HG03521 (cell line): Measurements from ENCODE around the gene PCMTD2.
"Not testable (repeated sequence)": the region's sequence is repeated elsewhere in the genome, so short reads cannot be mapped to it uniquely, and the experiment has no call there.

Experiments used
- ATAC-seq: cut with Tn5 transposase; IDR thresholded peaks from one replicate; pipeline ENCODE4 v1.9.1; 2021; ENCODE audit warnings: mild to moderate bottlenecking, moderate library complexity; ENCODE audit not compliant: unreplicated experiment

PCMTD2 gene

DNA sequence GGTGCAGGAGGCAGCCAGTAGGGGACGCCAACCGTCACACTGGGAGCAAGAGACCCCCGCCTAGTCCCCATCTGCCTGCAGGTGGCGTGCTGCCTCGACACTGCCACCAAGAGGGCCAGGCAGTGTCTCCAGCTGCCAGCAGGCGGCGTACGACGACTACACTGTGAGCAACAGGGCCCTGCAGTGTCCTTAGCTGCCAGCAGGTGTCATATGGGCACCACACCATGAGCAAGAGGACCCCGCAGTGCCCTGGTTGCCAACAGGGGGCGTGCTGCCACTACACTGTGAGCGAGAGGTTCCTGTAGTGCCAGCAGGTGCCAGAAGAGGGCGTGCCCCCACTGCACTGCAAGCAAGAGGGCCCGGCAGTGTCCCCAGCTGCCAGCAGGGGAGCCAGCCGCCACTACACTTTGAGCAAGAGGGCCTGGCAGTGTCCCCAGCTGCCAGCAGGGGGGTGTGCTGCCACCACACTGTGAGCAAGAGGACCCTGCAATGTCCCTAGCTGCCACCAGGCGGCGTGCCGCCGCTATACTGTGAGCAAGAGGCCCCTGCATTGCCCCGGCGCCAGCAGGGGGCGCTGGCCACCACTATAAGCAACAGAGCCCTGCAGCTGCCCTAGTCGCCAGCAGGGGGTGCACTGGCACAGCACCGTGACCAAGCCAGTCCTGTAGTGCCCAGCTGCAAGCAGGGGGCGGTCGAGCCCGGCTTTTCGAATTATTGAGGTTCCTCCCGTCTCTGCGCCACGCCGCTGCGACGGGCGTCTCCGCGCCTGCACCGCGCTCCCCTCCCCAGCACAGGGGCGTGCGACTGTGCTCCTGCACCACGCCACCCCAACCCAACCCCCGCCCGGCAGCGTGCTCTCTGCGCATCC is 30.3 kb downstream of the PCMTD2 start:
- peak; percentile 85 for ATAC-seq

DNA sequence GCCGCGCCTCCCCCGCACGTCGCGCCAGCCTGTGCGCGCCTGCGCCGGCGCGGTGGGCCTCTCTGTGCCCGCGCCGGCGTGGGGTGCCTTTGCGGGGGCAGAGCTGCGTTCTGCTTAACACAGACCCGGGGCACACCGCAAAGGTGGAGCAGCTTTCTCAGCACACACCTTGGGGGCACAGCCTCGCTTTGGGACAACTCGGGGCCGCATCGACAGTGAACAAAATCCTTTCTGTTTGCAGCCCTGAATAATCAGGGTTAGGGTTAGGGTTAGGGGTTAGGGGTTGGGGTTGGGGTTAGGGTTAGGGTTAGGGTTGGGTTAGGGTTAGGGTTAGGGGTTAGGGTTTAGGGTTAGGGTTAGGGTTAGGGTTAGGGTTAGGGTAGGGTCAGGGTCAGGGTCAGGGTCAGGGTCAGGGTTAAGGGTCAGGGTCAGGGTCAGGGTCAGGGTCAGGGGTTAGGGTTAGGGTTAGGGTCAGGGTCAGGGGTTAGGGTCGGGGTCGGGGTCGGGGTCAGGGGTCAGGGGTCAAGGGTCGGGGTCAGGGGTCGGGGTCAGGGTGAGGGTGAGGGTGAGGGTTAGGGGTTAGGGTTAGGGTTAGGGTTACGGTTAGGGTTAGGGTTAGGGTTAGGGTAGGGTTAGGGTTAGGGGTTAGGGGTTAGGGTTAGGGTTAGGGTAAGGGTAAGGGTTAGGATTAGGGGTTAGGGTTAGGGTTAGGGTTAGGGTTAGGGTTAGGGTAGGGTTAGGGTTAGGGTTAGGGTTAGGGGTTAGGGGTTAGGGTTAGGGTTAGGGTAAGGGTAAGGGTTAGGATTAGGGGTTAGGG is 31.1 kb downstream of the PCMTD2 start:
- ATAC-seq = not testable (repeated sequence)

DNA sequence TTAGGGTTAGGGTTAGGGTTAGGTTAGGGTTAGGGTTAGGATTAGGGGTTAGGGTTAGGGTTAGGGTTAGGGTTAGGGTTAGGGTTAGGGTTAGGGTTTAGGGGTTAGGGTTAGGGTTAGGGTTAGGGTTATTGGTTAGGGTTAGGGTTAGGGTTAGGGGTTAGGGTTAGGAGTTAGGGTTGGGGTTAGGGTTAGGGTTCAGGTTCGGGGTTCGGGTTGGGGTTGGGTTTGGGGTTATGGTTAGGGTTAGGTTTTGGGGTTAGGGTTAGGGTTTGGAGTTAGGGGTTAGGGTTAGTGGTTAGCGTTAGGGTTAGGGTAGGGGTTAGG is 31.7 kb downstream of the PCMTD2 start:
- not testable (repeated sequence) for ATAC-seq

DNA sequence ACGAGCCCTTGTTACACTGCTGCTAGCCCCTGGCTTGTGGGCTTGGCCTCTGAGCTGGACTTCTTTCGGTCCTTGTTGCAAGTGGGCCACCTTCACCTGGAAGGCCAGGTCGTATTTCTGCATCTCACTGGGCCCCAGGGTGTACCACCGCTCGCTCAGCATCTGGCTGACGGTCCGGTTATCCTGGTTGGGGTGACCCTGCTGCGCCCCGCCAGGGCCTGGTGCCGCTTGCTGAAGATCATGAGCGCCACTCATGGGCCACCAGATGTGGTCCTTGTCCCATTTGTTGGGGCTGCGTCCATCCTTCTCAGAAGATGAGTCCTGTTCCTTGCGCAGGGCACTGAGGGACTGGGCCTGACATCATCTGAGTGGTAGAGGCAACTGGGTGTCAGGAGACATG is 36.6 kb downstream of the PCMTD2 start:
- ATAC-seq = not testable (repeated sequence)

DNA sequence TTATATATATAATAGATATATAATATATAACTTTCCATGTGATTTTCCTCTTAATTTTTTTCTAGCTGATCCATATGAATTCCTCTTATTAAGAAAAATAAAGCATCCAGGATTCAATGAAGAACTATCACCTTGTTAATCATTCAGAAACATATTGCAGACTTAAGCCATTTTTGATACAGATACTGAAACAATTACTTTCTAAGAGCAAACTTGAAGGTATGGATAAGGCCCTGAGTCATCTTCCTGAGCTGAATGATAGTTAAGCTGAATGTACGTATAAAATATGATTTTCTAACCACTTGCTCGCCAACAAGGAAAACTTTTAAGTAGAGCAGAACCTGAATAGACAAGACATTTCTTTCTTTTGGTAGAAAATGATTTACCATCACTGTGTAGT is 47.5 kb downstream of the PCMTD2 start:
- not testable (repeated sequence) for ATAC-seq

DNA sequence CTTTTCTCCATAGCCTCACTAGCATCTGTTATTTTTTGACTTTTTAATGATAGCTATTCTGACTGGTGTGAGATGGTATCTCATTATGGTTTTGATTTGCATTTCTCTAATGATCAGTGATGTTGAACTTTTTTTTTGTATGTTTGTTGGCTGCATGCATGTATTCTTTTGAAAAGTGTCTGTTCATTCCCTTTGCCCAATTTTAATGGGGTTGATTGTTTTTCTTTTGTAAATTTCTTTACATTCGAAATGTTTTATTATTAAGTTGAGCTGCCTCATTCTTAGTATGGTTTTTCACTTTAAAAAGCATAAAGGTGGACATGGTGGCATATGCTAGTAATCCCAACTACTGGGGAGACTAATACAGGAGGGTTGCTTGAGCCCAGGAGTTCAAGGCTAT is 58.2 kb downstream of the PCMTD2 start:
- not testable (repeated sequence) for ATAC-seq

DNA sequence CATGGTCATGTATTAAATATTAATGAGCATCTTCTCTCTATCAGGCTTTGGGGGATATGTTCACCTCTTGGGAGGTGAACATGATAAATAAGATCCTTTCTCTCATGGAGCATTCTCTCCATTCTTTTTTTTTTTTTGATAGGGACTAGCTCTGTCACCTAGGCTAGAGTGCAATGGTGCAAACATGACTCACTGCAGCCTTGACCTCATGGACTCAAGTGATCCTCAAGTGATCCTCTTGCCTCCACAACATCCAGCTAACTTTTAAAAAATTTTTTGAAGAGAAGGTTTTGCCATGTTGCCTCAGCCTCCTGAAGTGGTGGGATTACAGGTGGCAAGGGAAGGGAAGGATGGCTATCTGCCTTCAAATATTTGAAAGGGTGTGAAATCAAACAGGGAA is 59.8 kb downstream of the PCMTD2 start:
- not testable (repeated sequence) for ATAC-seq

DNA sequence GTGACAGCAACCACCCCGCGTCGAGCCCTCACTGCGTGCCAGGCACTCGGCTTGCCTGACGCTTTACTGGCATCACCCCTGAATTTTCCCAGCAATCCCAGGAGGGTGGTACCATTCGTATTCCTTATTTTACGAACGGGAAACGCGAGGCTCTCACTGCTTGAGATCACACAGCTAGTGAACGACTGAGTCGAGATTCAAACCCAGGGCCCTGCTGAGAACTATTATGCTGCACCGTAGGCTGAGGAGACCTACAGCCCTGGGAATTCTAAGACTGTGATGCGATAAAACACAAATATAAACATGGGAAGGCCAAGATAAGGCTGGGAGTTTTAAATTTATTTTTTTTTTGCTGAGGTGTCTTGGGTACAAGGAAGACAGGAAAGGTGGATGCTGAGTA is 60.3 kb downstream of the PCMTD2 start:
- ATAC-seq = not testable (repeated sequence)

DNA sequence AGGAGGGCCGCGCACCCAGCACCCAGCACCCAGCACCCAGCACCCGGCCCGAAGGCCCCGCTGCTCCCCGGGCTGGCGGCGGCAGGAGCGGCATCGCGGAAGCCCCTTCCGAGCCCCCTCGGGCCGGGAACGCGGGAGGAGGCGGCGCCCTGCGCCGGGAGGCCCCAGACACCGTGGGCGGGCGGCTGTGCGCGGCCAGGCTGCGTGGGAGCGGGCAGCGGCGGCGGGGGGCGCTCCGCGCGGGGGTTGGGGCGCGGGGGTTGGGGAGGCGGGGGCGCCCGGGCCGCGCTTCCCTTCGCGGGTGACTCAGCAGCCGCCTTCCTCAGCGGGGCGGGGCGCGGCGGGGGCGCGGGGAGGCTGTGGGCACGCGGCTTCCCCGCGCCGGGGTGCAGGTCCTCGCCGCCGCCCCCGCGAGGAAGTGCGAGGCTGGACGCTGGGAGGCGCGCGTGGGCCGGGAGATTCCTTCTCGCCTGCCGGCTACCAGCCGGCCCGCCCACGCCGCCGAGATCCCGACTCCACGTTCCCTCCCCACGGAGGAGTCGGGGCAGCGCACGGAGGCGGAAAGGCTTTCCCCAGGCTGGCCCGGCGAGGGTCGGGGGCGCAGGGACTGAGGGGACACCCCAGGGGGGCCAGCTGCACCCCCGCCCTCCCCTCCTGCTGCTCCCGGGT is 61.0 kb downstream of the PCMTD2 start:
- ATAC-seq = not testable (repeated sequence)

DNA sequence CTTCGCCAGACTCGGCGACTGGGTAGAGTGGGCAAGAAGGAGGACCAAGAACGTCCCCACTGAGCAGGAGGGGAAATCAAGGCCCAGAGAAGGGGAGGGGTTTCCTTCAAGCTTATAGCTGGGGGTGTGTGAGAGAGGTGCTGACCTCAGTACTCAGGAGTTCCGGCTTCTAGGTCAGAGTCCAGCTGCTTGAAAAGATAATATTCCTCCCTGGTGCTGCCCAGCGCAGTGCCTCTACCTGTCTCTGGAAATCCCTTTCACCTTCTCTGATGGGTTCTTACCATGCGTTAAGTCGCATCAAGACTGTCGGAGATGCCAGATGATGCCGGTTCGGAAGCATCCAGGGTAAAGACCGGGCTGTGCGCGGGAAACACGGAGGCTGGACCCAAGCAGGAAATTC is 61.8 kb downstream of the PCMTD2 start:
- ATAC-seq = not testable (repeated sequence)

DNA sequence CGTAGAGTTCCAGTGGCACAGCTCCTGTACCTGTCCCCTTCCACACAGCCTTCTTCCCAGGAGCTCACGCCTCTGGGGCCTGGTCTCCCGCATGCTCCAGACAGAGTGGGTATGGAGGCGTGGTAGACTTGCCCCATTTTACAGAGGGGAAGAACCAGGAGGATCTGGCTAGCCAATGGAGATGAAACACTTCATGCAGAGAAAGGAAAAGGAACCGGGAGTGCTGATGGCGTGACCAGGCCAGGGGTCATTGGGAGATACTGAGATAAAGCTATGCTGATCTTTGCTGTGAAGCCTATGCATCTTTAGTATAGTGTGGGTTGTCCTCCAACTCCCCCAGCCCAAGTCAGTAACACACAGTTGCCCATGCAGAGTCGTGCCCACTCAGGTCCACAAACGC is 62.5 kb downstream of the PCMTD2 start:
- ATAC-seq = not testable (repeated sequence)

DNA sequence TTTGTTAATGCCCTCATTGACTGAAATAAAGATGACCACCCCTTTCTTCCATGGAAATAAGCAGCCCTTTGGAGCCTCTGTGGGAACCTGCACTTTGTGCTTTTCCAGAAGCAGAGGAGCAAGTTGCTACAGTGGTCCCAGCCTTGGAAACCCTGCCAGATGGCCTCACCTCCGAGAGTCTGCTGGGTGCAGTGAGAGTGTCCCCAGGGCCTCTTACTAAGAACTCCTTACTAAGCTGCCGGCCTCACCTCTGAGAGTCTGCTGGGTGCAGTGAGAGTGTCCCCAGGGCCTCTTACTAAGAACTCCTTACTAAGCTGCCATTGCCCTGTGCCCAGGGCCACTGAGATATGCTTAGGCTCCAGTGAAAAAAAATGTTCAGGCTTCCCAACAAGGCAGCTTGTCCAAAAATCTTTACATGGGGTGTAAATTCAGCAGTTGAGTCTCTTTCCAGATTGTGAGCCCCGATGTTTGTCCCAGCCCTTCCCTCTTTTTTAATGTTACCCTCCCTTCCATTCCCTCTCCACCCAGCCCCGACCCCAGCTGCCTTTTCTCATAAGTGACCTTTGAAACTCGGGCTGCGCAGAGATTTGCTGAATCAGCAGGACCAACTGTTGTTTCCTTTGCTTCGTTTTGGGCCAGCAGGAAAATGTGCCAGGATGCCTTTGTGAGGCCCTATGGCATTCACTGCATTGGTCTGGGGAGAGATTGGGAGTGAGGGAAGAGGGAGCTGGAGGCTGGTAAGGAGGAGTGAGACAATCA is 66.7 kb downstream of the PCMTD2 start:
- ATAC-seq = not testable (repeated sequence)
